Endothelial cell (in vitro differentiated cells): ENCODE data around the gene CNTNAP5. TPM values are rescaled to one million over a fixed set of nuclear protein-coding genes. Genes with fewer than 3 reads are reported as not detected.
"Not testable (repeated sequence)": the region's sequence is repeated elsewhere in the genome, so short reads cannot be mapped to it uniquely, and the experiment has no call there.

Source experiments
- DNase-seq: peaks from one replicate; pipeline ENCODE4 v3.0.0; 2021; ENCODE audit warnings: low spot score
- H3K27ac Mint-ChIP-seq: one replicate; pipeline ENCODE4 v1.8.0; 2021; ENCODE audit warnings: mixed read lengths, inconsistent platforms; ENCODE audit not compliant: unreplicated experiment
- H3K27me3 Mint-ChIP-seq: one replicate; pipeline ENCODE4 v1.8.0; 2021; ENCODE audit warnings: mild to moderate bottlenecking, moderate library complexity, mixed read lengths, inconsistent platforms; ENCODE audit not compliant: unreplicated experiment
- H3K36me3 Mint-ChIP-seq: one replicate; pipeline ENCODE4 v1.8.0; 2021; ENCODE audit warnings: mild to moderate bottlenecking, low read depth, mixed read lengths, inconsistent platforms; ENCODE audit not compliant: unreplicated experiment
- H3K4me1 Mint-ChIP-seq: one replicate; pipeline ENCODE4 v1.8.0; 2021; ENCODE audit warnings: mild to moderate bottlenecking, mixed read lengths, inconsistent platforms; ENCODE audit not compliant: unreplicated experiment
- H3K4me3 Mint-ChIP-seq: one replicate; pipeline ENCODE4 v1.8.0; 2021; ENCODE audit warnings: mild to moderate bottlenecking, mixed read lengths, inconsistent platforms; ENCODE audit not compliant: unreplicated experiment
- H3K9me3 Mint-ChIP-seq: one replicate; pipeline ENCODE4 v1.8.0; 2021; ENCODE audit warnings: mixed read lengths, inconsistent platforms; ENCODE audit not compliant: unreplicated experiment
- CTCF ChIP-seq: fragments of 200-600 bp; sonication (generic); IDR thresholded peaks from one replicate; pipeline ENCODE4 v1.5.0; 2021; ENCODE audit warnings: antibody characterized with exemption; ENCODE audit not compliant: unreplicated experiment
- total RNA-seq: library from RNA; stranded (reverse); fragmentation: NEBNext Ultra II Directional; extraction: Animal tissue kit (Norgen Biotek cat#: 25700); gene quantifications from one replicate; pipeline ENCODE4 v1.2.1, GENCODE V29; 2021; ENCODE audit not compliant: unreplicated experiment

CNTNAP5 gene
- total RNA-seq, 1 donor from 2014 or later: 5.0 TPM

- DNase-seq: no peak
- Mint-ChIP-seq H3K36me3 (no peaks in the 10 kb centered on the region), H3K27ac (no peak overlapping the region), H3K4me1 (no peaks in the 10 kb centered on the region), H3K9me3 (no peaks in the 10 kb centered on the region), H3K27me3 (no peaks in the 10 kb centered on the region), H3K4me3 (no peak overlapping the region)
- TF ChIP-seq CTCF: no peak
Observed at GRCh38 chr2:124380221-124380749, 355.2 kb downstream of the CNTNAP5 start.

GRCh38 chr2:124382067-124382618, 357.1 kb downstream of the CNTNAP5 start:
- no peaks in the 10 kb centered on the region for H3K36me3 Mint-ChIP-seq

GRCh38 chr2:124395961-124396360, 370.9 kb downstream of the CNTNAP5 start:
- no peak for TF ChIP-seq CTCF
- H3K4me3 Mint-ChIP-seq: no peak overlapping the region
- H3K4me1 Mint-ChIP-seq: no peaks in the 10 kb centered on the region

More at GRCh38 chr2:124382067-124382618, 357.1 kb downstream of the CNTNAP5 start:
- Mint-ChIP-seq H3K27me3 (no peaks in the 10 kb centered on the region), H3K4me3 (no peak overlapping the region), H3K4me1 (no peaks in the 10 kb centered on the region), H3K9me3 (no peaks in the 10 kb centered on the region), H3K27ac (no peak overlapping the region)
- no peak for DNase-seq
- no peak for TF ChIP-seq CTCF

GRCh38 chr2:124402274-124402673, 377.2 kb downstream of the CNTNAP5 start:
- TF ChIP-seq CTCF: no peak
- no peaks in the 10 kb centered on the region for H3K9me3 Mint-ChIP-seq
- no peak for DNase-seq
- H3K27ac Mint-ChIP-seq: no peak overlapping the region
- no peaks in the 10 kb centered on the region for H3K4me1 Mint-ChIP-seq
- no peaks in the 10 kb centered on the region for H3K27me3 Mint-ChIP-seq
- peaks cover under 1% of the 10 kb centered on the region for H3K36me3 Mint-ChIP-seq
- H3K4me3 Mint-ChIP-seq: no peak overlapping the region

More at GRCh38 chr2:124395961-124396360, 370.9 kb downstream of the CNTNAP5 start:
- peaks cover 2% of the 10 kb centered on the region for H3K27me3 Mint-ChIP-seq
- no peak for DNase-seq
- no peaks in the 10 kb centered on the region for H3K36me3 Mint-ChIP-seq
- no peak overlapping the region for H3K27ac Mint-ChIP-seq
- H3K9me3 Mint-ChIP-seq: no peaks in the 10 kb centered on the region

GRCh38 chr2:124407836-124408534, 382.9 kb downstream of the CNTNAP5 start:
- not testable (repeated sequence) for DNase-seq, H3K36me3 Mint-ChIP-seq, H3K4me1 Mint-ChIP-seq, H3K4me3 Mint-ChIP-seq, H3K27me3 Mint-ChIP-seq, H3K27ac Mint-ChIP-seq, H3K9me3 Mint-ChIP-seq
